ENCODE data around the gene ELMOD1.

ELMOD1 gene

GRCh38 chr11:107651672-107652071 lies 60.7 kb downstream of the ELMOD1 start:
- no peak for DNase-seq

- DNase-seq: no peak
Observed at GRCh38 chr11:107653076-107653475, 62.1 kb downstream of the ELMOD1 start.

- no peak for DNase-seq
Observed at GRCh38 chr11:107655602-107656001, 64.7 kb downstream of the ELMOD1 start.

GRCh38 chr11:107659310-107659709 lies 68.4 kb downstream of the ELMOD1 start:
- no peak for DNase-seq

GRCh38 chr11:107660066-107660465 lies 69.1 kb downstream of the ELMOD1 start:
- no peak for DNase-seq

- no peak for DNase-seq
Observed at GRCh38 chr11:107661656-107662055, 70.7 kb downstream of the ELMOD1 start.

GRCh38 chr11:107665018-107665417 lies 74.1 kb downstream of the ELMOD1 start:
- no peak for DNase-seq

GRCh38 chr11:107666911-107667613 lies 76.1 kb downstream of the ELMOD1 start:
- no peak for DNase-seq

GRCh38 chr11:107669191-107669740 lies 78.3 kb downstream of the ELMOD1 start:
- no peak for DNase-seq

- no peak for DNase-seq
Observed at GRCh38 chr11:107669893-107670601, 79.1 kb downstream of the ELMOD1 start.

- DNase-seq: no peak
Observed at GRCh38 chr11:107675902-107676301, 85.0 kb downstream of the ELMOD1 start.

- no peak for DNase-seq
Observed at GRCh38 chr11:107676336-107677057, 85.5 kb downstream of the ELMOD1 start.

GRCh38 chr11:107677924-107678631 lies 87.1 kb downstream of the ELMOD1 start:
- no peak for DNase-seq

- DNase-seq: no peak
Observed at GRCh38 chr11:107678632-107678971, 87.7 kb downstream of the ELMOD1 start.

- DNase-seq: no peak
Observed at GRCh38 chr11:107679255-107680024, 88.5 kb downstream of the ELMOD1 start.

GRCh38 chr11:107682171-107682570 lies 91.2 kb downstream of the ELMOD1 start:
- no peak for DNase-seq

- DNase-seq: no peak
Observed at GRCh38 chr11:107682572-107682971, 91.6 kb downstream of the ELMOD1 start.

- DNase-seq: no peak
Observed at GRCh38 chr11:107683061-107683460, 92.1 kb downstream of the ELMOD1 start.

- DNase-seq: no peak
Observed at GRCh38 chr11:107683807-107684206, 92.9 kb downstream of the ELMOD1 start.

GRCh38 chr11:107688322-107688918 lies 97.5 kb downstream of the ELMOD1 start:
- no peak for DNase-seq

- DNase-seq: peak; percentile 76
Observed at GRCh38 chr11:107689317-107690202, 98.6 kb downstream of the ELMOD1 start.
